Stimulated activated CD4-positive, alpha-beta T cell treated with anti-CD3 and anti-CD28 coated beads, Interleukin-12 subunit alpha, Interleukin-12 subunit beta, amount 100 ng/mL, for 4 hours (primary cell): Measurements from ENCODE around the gene EIF3CL.
"Not testable (repeated sequence)": the region's sequence is repeated elsewhere in the genome, so short reads cannot be mapped to it uniquely, and the experiment has no call there.

Experiments
- DNase-seq: peaks from one replicate; pipeline ENCODE4 v3.0.0-alpha.2; 2020

Gene EIF3CL, protein sequence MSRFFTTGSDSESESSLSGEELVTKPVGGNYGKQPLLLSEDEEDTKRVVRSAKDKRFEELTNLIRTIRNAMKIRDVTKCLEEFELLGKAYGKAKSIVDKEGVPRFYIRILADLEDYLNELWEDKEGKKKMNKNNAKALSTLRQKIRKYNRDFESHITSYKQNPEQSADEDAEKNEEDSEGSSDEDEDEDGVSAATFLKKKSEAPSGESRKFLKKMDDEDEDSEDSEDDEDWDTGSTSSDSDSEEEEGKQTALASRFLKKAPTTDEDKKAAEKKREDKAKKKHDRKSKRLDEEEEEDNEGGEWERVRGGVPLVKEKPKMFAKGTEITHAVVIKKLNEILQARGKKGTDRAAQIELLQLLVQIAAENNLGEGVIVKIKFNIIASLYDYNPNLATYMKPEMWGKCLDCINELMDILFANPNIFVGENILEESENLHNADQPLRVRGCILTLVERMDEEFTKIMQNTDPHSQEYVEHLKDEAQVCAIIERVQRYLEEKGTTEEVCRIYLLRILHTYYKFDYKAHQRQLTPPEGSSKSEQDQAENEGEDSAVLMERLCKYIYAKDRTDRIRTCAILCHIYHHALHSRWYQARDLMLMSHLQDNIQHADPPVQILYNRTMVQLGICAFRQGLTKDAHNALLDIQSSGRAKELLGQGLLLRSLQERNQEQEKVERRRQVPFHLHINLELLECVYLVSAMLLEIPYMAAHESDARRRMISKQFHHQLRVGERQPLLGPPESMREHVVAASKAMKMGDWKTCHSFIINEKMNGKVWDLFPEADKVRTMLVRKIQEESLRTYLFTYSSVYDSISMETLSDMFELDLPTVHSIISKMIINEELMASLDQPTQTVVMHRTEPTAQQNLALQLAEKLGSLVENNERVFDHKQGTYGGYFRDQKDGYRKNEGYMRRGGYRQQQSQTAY

DNA sequence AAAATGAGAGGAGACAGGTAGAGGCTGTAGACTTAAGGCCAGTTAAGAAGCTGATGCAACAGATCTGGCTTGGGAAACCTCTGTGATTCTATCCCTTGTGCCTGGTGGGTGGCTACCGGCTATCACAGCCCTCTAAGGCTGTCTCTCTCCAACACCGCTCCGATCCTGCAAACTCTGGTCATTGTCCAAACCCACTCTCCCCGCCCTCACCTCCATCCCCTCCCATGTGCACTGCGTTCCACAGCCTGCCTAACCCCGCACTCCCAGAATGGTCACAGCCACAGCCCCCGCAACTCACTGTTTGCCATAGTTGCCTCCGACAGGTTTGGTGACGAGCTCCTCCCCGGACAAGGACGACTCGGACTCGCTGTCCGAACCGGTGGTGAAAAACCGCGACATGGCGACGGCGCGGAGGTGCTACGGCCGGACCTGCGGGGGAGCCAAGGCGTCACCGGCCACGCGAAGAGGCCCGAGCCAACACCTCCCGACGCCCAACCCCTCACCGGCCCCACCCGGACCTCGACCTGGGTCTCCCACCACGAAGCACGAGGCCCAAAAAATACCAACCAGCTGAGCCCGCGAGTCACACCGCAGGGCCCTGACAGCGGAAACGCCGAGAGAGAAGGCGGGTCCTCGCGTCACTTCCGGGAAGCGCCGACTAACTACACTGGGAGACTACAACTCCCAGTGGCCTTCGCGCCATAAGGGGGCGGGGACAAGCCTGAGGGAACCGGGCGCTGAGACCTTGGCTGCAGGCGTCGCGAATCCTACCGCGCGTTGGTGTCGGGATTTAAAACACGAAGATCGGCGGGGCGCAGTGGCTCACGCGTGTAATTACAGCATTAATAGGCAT, at the start of gene EIF3CL:
Gene EIF3CL, minus strand, starts transcription at position 622 of the 853 bp plus-strand sequence. Its CDS starts 223 bp downstream, at position 399.
- not testable (repeated sequence) for DNase-seq

DNA sequence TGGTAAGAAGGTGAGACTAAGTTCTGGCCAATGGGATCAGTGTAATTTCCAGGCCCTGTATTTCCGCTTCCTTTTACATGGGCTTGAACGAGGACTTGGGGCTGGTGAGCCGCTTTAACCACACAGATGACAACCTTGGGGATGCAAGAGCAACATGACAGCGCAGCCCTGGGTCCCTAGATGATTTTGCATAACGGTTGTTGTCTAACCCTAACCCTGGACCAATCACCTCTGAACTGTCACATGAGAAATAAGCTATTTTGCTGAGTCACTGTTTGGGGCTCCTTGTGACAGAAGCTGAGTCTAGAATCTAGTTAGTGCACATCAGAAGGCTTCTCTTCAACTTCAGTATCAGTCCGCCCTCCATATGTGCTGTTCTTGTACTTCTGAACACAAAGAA, 43.4 kb upstream of the EIF3CL start:
- DNase-seq, result not testable (repeated sequence)

DNA sequence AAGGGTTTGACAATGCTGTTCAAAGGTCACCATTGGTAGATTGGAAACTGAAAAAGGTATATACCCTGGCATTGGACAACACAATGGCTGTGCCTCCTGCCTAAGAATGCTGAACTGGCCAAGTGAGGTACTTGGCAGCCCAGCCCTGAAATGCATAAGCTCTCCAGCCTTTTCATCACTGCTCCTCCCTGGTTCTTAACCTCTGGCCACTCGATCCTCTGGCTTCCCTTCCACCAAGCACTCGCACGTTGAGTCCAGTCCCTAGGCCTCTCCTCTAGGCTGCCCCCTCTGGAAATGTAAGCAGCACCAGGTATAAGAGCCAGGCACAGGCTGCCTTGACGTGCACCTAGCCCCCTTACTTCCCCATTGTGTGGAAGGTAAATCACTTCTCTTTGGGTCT, 42.7 kb upstream of the EIF3CL start:
- DNase-seq, result not testable (repeated sequence)

DNA sequence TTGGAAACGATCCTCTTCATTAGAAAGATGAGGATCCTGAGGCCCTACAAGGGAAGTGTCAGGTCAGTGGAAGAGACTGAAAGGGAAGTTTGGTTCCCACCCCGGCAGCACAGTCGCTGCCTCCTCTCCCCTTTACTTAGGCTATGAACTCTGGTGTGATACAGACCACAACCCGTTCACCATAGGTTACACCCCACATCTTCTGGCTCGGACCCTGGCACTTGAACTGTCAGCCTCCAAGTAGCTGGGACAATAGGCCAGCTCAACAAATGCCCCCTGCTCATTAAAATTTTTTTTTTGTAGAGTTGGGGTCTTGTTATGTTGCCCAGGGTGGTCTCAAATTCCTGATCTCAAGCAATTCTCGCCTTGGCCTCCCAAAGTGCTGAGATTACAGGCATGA, 40.3 kb upstream of the EIF3CL start:
- DNase-seq, result not testable (repeated sequence)

DNA sequence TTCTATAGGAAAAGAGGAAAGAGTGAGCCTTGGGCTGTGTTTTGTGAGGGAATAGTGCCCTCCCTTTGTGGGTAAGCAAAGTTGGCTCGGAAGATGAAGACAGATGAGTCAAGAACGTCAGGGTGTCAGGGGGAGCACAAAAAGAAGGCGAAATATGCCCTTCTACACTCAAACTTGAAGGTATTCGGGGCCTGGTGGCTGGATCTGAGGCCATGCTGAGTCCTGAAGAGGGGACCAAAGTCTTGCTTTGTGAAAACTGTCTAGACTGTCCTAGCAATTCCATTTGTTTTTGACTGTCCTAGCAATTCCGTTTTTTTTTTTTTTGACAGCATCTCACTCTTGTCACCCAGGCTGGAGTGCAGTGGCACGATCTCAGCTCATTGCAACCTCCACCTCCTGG, 35.3 kb upstream of the EIF3CL start:
- not testable (repeated sequence) for DNase-seq

DNA sequence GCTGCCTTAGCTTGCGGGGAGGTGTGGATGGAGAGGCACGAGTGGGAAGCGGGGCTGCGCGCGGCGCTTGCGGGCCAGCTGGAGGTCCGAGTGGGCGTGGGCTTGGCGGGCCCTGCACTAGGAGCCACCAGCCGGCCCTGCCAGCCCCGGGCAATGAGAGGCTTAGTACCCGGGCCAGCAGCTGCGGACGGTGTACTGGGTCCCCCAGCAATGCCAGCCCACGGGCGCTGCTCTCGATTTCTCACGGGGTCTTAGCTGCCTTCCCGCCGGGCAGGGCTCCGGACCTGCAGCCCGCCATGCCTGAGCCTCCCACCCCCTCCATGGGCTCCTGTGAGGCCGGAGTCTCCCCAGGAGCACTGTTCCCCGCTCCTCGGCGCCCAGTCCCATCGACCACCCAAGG, 31.7 kb upstream of the EIF3CL start:
- not testable (repeated sequence) for DNase-seq

DNA sequence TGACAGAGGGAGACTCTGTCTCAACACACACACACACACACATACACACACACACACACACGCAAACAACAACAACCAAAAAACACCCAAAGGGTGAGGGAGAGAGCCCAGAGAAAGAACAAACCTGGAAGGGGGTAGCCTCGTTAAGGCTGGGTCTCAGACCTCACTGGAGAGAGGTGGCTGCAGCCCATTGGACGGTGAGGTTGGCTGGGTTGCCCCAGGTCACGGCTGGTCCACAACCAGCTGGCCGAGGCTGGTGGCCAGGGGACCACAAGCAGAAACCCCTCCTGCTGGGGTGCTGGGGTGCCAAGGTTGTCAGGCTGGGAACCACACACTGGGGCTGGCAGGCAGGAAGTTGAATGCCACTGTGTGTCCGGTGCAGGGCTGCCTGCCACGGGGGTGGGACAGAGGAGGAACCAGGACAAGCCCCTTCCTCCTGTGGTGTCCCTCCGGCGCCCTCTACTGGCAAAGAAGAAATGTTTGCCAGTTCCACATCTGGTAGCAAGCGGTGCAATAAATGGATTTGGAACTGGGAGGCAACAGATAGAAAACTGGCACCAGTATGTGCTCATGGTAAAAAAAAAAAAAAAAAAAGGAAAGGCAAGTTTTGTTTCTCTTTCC, 22.5 kb upstream of the EIF3CL start:
- not testable (repeated sequence) for DNase-seq

DNA sequence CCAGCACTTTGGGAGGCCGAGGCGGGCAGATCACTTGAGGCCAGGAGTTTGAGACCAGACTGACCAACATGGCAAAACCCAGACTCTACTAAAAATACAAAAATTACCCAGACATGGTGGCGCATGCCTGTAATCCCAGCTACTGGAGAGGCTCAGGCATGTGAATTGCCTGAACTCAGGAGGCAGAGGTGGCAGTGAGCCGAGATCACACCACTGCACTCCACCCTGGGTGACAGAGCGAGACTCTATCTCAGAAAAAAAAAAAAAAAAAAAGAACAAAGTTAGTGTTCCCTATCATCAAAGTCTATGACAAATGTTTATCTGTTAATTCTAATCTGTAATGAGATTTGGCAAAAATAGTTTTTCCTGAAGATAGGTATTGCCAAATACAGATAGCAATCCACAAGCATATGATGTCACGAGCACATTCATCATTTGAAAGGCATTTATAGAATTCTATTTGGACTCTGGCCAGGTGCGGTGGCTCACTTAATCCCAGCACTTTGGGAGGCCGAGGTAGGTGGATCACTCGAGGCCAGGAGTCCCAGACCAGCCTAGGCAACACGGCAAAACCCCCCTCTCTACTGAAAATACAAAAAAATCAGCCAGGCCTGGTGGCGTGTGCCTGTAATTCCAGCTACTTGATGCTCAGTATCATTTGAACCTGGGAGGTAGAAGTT, 17.6 kb upstream of the EIF3CL start:
- not testable (repeated sequence) for DNase-seq

DNA sequence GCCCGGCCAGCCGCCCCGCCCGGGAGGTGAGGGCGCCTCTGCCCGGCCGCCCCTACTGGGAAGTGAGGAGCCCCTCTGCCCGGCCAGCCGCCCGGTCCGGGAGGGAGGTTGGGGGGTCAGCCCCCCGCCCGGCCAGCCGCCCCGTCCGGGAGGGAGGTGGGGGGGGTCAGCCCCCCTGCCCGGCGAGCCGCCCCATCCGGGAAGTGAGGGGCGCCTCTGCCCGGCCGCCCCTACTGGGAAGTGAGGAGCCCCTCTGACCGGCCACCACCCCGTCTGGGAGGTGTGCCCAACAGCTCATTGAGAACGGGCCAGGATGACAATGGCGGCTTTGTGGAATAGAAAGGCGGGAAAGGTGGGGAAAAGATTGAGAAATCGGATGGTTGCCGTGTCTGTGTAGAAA, 13.4 kb upstream of the EIF3CL start:
- not testable (repeated sequence) for DNase-seq

DNA sequence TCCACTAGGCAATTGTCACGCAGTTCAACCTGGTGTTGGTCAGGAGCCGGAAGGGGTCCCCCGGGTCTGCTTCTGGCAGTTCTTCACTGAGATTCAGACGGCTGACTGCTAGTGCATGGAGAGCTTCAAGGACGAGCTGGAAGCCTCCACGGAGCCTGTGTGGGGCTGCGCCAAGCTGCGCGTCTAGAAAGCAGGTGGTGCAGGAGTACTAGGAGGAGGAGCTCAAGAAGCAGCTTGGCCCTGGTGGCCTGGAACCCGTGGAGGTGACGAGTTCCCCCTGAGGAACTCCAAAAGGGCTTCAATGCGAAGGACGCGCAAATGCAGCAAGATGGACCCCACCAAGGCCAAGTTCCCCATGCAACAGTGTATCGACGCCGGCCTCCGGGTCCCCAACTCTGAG, 10.9 kb upstream of the EIF3CL start:
- DNase-seq, result not testable (repeated sequence)

DNA sequence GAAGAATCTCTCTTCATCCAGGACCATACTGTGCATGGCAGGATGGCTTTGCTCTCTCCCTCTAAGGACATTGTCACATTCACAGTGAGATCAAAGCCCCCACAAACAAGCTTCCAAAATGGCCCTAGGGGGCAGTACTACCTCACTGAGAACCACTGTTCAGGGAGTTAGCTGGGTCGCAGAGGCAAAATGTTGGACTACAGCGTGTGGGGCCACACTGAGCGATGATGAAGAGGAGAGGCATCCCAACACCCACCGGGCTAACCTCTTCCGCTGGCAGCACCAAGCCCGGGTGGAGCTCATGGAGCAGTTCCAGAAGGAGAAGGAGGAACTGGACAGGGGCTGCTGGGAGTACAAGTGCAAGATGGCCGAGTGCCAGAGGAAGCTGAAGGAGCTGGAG, 9.9 kb upstream of the EIF3CL start:
- DNase-seq, result not testable (repeated sequence)

DNA sequence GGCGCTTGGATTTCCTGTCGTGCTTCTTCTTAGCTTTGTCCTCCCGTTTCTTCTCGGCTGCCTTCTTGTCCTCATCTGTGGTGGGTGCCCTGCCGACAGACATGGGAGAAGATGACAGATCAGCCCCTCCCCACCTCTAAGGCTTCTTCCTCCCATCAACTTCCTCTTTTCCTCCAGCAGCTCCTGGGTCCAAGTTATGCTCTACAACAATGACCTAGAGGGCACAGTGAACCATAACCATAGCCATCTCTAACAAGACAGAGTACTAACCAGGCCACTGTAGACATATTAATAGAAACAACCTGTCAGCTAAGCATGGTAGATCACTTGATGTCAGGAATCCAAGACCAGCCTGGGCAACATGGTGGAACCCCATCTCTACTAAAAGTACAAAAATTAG, 11.6 kb downstream of the EIF3CL start:
- DNase-seq, result not testable (repeated sequence)

DNA sequence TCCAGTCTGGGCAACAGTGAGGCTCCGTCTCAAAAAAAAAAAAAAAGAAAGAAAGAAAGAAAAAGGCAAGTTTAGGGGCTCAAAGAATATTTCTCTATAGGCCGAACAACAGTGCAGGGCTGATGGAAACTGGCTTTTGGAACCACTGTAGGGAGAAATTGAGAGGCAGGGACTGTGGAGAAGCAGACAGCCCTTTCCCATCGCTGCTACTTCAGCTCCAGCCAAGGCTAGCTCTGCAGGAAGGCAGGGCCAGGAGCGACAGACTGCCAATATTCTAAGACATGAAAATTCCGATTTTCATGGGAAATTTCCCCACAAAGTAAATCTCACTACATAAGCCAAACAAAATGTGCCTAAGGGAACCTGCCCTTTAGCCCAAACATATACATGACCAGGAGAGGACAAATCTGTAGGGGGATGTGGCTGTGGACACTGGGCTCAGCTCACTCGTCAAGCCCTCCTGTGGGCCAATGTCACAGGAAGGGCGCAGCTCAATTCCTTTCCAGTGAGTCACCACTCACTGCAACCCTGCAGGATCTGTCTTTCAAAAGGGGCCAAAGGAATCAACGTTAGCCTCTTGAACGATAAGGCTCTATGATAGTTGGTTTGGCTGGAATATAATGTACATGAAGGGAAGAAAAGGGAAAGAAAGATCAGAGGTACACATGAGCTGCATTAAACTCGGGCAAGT, 21.3 kb downstream of the EIF3CL start:
- DNase-seq, result not testable (repeated sequence)

DNA sequence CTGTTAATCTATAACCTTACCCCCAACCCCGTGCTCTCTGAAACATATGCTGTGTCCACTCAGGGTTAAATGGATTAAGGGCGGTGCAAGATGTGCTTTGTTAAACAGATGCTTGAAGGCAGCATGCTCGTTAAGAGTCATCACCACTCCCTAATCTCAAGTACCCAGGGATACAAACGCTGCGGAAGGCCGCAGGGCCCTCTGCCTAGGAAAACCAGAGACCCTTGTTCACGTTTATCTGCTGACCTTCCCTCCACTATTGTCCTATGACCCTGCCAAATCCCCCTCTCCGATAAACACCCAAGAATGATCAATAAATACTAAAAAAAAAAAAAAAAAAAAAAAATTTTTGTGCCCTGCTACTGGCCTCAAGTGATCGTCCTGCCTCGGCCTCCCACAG, 25.8 kb downstream of the EIF3CL start:
- not testable (repeated sequence) for DNase-seq

DNA sequence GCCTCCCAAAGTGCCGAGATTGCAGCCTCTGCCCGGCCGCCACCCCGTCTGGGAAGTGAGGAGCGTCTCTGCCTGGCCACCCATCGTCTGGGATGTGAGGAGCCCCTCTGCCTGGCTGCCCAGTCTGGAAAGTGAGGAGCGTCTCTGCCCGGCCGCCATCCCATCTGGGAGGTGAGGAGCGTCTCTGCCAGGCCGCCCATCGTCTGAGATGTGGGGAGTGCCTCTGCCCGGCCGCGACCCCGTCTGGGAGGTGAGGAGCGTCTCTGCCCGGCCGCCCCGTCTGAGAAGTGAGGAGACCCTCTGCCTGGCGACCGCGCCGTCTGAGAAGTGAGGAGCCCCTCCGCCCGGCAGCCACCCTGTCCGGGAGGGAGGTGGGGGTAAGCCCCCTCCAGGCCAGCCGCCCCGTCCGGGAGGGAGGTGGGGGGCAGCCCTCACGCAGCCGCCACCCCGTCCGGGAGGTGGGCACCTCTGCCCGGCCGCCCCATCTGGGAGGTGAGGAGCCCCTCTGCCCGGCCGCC, 26.5 kb downstream of the EIF3CL start:
- not testable (repeated sequence) for DNase-seq

DNA sequence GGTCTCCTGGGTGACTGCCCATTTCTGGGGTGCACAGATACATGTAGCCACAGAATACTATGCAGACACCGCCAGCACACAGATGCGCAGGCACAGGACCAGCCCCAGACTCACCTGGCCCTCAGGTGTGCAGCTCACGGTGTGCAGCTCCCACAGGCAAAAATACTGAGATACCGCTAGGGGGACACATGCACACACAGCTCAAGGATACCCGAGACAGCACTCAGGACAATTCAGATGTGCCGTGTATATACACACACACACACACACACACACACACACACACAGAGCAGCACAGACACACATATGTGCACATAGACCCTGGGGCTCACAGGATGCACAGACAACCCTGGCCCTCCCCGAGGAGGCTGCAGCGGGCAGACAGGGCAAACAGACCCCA, 28.5 kb downstream of the EIF3CL start:
- DNase-seq, result not testable (repeated sequence)

DNA sequence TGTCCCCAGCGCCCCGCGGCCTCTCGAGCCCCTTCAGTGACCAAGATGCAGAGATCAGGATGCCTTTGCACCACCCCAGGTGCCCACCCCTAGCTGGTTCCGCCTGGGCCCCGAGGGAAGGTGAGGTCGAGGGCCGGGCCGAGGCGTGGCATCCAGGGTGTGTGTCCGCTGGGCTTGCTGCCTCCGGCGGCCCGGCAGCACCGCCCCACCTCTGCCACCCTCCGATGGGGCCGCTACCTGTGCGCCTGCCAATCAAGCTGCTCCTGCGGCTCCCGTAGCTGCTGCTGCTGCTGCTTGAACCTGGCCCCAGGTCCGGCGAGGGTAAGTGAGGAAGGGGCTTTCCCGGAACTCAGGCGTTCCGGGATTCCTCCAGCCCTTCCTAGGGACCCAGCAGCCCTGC, 29.4 kb downstream of the EIF3CL start:
- DNase-seq, result not testable (repeated sequence)

DNA sequence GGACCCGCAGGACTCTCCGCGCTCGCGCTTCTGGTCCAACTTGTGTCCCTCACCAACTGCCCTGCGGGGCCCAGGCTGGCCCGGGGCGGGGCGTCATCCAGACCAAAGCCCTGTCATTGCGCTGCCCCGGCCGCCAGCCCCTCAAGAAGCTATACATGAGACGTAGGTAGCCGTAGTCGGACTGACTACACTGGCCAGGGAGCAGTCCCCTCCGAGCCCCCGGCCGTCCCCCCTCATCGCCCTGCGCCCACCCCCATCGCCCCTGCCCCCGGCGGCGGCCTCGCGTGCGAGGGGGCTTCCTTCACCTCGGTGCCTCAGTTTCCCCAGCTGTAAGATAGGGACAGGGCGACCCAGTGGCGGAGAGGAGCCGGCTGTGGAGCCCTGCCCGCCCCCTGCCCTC, 35.7 kb downstream of the EIF3CL start:
- not testable (repeated sequence) for DNase-seq

DNA sequence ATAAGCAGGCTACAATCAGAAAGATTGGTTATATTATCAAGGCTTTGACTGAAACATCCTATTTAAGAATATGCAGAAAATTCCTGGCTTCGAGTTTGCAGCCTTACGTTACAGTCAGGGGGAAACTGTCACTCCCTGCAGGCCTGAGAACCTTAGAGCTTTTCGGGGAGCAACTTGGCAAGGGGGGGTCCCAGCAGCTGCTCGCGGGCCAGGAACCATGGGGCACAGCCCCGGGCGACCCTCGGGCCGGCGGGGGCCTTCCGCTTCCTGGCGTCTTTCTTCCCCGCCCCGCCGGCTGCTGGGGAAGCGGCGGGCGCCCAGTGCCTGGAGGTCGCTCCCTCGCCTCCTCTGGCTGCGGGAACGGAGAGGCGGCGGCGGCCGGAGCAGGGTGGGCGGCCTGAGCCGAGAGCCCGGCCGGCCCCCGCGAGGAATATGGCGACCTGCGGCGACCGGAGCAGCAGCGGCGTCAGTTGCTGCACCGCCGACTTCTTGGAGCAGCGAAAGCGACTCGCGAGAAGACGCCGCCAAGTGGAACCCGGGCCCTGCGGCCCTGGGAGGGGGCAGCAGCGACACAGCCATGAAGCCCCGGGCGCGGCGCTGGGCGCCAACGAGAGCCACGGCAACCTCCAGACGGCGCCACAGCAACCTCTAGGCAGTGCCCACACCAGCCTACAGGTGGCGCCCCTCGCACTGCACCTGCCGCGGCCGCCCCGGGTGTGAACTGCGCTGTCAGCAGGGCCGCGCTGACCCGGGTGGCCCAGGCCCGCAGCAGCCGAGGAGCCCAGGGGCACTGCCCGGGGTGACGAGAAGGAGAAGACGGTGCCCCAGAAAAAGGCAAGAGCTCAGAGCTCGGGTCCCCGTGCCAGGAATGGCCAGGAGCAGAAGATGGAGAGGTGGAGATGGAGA, 39.1 kb downstream of the EIF3CL start:
- DNase-seq, result not testable (repeated sequence)

DNA sequence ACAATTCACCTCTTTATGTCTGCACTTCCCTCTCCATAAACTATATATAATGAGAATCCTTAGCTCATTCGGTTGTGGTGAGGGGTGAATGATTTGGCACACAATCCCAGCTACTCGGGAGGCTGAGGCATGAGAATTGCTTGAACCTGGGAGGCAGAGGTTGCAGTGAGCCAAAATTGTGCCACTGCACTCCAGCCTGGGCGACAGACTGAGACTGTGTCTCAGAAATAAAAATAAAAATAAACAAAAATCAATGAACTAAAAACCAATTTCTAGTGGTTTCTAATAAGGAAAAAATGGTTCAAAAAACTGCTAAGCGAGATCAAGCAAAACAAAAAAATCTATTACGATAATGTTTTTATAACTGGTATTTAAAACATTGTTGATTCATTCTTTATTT, 40.2 kb downstream of the EIF3CL start, which contains the start of gene NPIPB6:
Gene NPIPB6, minus strand, starts transcription at position 101 of the 400 bp plus-strand sequence. CDS start 686 bp downstream, outside the sequence.
- not testable (repeated sequence) for DNase-seq
